Pancreas (tissue), 10 donors: Measurements from ENCODE around the gene MAP3K21. TPM values are rescaled to one million over a fixed set of nuclear protein-coding genes. Genes with fewer than 3 reads are reported as not detected.

Source experiments
- ATAC-seq, 4 donors: fragments of 200-7000 bp; cut with Tn5 transposase; one replicate each; pipeline versions ENCODE4 v1.8.0 to v1.9.1; 2020; ENCODE audit warnings: mild to moderate bottlenecking in 4 of 4, moderate library complexity in 4 of 4
- DNase-seq, 6 donors: peaks; one replicate each; pipeline ENCODE4 v3.0.0-alpha.2; 2020
- FAIRE-seq: peaks from 2 replicates; lab custom pipeline; 2012; peaks lifted over from hg19 to GRCh38; lab: Jason Lieb, UNC
- H3K27ac ChIP-seq, 4 donors: fragments of 200-600 bp; sonication (generic); 1 replicate in 3 of 4; 2 replicates in 1 of 4; pipeline versions ENCODE4 v1.5.0 to v1.8.0; 2020
- H3K27me3 ChIP-seq, 4 donors: fragments of 200-600 bp; one replicate each; pipeline ENCODE4 v1.8.0; 2021
- H3K36me3 ChIP-seq, 3 donors: fragments of 200-600 bp; sonication (generic) in 1 of 3; one replicate each; pipeline versions ENCODE4 v1.5.0 to v1.8.0; 2020 to 2021
- H3K4me1 ChIP-seq, 3 donors: fragments of 200-600 bp; one replicate each; pipeline ENCODE4 v1.8.0; 2021
- H3K4me3 ChIP-seq, 4 donors: fragments of 200-600 bp; sonication (generic) in 2 of 4; one replicate each; pipeline versions ENCODE4 v1.5.0 to v1.8.0; 2020 to 2021
- H3K9me3 ChIP-seq, 4 donors: fragments of 200-600 bp; one replicate each; pipeline ENCODE4 v1.8.0; 2021
- WGBS, 2 donors: extraction: QIAGEN DNeasy Blood & Tissue Kit; methylation state at CpG; one replicate each; pipeline ENCODE4 v1.1.7; 2013; 5-methylcytosine and 5-hydroxymethylcytosine counted together
- intact Hi-C, 3 donors: fragments of 100-400 bp; cut with DNase I; formaldehyde crosslinking; loops; one replicate each; pipeline versions ENCODE4 v1.11.1 to v1.14.2; 2022
- polyA plus RNA-seq, 2 donors: library from polyadenylated mRNA; stranded (reverse); fragments of 200-250 nt; gene quantifications; one replicate each; pipeline ENCODE4 v1.2.3, GENCODE V29; 2013
- total RNA-seq, 6 donors: library from RNA; stranded (reverse); fragmentation: NEBNext Ultra II Directional in 4 of 6; extraction: Animal tissue kit (Norgen Biotek cat#: 25700) in 4 of 6; gene quantifications; one replicate each; pipeline versions ENCODE4 v1.2.1 to v1.2.4, GENCODE V29; 2021 to 2023
- TF ChIP-seq, protein P1 (sequence below), 4 donors: fragments of 200-600 bp; sonication (generic) in 3 of 4; IDR thresholded peaks; one replicate each; pipeline versions ENCODE4 v1.5.0 to v1.8.0; 2021; ENCODE audit warnings: antibody characterized with exemption in 4 of 4
- donor health status: healthy with polysubstance abuse.
- donor health status: DM: no; HTN: no; CAD: no; lungs with moderate emphysema.
- donor health status: DM: no; HTN: no; CAD: no.
- donor health status: control.
- donor health status: control.
- donor health status: Bipolar disorder and iron deficiency.
- donor health status: DM: yes; HTN: yes; CAD: no.
- donor health status: DM: no; HTN: no; CAD: no.
- donor health status: DM: no; HTN: no; CAD: no.
- donor health status: DM: yes; HTN: yes; CAD: no.

Gene MAP3K21
- total and polyA plus RNA-seq, 8 donors: 9.7 to 22.0 (median 15.3) TPM

DNA sequence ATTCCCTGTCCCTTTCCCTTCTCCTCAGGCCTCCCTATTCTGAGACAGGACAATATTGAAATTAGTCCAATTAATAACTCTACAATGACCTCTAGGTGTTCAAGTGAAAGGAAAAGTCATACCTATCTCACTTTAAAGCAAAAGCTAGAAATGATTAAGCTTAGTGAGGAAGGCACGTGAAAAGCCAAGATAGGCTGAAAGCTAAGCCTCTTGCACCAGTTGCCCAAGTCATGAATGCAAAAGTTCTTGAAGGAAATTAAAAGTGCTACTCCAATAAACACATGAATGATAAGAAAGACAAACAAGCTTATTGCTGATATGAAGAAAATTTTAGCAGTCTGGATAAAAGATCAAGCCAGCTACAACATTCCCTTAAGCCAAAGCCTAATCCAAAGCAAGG is 3.8 kb upstream of the MAP3K21 start:
- H3K4me1 ChIP-seq: peaks cover 0 to 9% (median 0%) of the 10 kb centered on the region in 3 donors
- H3K9me3 ChIP-seq: no peaks in the 10 kb centered on the region
- ATAC-seq (no peak), FAIRE-seq (no peak), DNase-seq (no peak)
- intact Hi-C loops: no loop called here
- H3K27ac ChIP-seq: no peak overlapping the region
- WGBS, 2 donors: 9 to 16% methylated on average over 1 of the region's 1 CpG
- H3K27me3 ChIP-seq: no peaks in the 10 kb centered on the region
- TF ChIP-seq, protein P1, sequence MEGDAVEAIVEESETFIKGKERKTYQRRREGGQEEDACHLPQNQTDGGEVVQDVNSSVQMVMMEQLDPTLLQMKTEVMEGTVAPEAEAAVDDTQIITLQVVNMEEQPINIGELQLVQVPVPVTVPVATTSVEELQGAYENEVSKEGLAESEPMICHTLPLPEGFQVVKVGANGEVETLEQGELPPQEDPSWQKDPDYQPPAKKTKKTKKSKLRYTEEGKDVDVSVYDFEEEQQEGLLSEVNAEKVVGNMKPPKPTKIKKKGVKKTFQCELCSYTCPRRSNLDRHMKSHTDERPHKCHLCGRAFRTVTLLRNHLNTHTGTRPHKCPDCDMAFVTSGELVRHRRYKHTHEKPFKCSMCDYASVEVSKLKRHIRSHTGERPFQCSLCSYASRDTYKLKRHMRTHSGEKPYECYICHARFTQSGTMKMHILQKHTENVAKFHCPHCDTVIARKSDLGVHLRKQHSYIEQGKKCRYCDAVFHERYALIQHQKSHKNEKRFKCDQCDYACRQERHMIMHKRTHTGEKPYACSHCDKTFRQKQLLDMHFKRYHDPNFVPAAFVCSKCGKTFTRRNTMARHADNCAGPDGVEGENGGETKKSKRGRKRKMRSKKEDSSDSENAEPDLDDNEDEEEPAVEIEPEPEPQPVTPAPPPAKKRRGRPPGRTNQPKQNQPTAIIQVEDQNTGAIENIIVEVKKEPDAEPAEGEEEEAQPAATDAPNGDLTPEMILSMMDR (IDR thresholded peaks at IDR 0.05): no peak
- no peak overlapping the region for H3K4me3 ChIP-seq
- H3K36me3 ChIP-seq: no peaks in the 10 kb centered on the region

DNA sequence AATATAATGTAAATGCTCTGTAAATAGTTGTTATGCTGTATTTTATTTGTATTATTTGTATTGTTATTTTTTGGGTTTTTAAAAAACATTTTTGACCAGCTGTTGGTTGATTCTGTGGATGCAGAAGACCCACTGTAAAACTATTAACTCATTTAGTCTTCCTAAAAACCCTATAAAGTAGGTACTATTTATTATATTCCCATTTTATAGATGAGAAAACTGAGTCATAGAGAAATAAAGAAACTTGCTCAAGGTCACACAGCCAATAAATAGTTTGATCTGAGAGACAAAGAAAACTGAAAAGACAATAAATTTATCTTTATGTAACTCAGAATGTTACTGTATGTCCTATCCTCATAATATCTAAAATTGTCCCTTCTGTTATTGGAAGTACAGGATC is 1.2 kb upstream of the MAP3K21 start:
- H3K4me3 ChIP-seq: peak overlapping the region in 2 of 4 donors; percentile 31 to 93
- H3K9me3 ChIP-seq: no peaks in the 10 kb centered on the region
- FAIRE-seq (peak; percentile 43), DNase-seq (no peak), ATAC-seq (no peak)
- peak overlapping the region in 1 of 4 donors; percentile 75 for H3K27ac ChIP-seq
- H3K4me1 ChIP-seq: peaks cover 0 to 20% (median 4%) of the 10 kb centered on the region in 3 donors
- intact Hi-C loops: no loop called here
- H3K27me3 ChIP-seq: no peaks in the 10 kb centered on the region
- TF ChIP-seq, protein P1 (IDR thresholded peaks at IDR 0.05): no peak
- no peaks in the 10 kb centered on the region for H3K36me3 ChIP-seq

DNA sequence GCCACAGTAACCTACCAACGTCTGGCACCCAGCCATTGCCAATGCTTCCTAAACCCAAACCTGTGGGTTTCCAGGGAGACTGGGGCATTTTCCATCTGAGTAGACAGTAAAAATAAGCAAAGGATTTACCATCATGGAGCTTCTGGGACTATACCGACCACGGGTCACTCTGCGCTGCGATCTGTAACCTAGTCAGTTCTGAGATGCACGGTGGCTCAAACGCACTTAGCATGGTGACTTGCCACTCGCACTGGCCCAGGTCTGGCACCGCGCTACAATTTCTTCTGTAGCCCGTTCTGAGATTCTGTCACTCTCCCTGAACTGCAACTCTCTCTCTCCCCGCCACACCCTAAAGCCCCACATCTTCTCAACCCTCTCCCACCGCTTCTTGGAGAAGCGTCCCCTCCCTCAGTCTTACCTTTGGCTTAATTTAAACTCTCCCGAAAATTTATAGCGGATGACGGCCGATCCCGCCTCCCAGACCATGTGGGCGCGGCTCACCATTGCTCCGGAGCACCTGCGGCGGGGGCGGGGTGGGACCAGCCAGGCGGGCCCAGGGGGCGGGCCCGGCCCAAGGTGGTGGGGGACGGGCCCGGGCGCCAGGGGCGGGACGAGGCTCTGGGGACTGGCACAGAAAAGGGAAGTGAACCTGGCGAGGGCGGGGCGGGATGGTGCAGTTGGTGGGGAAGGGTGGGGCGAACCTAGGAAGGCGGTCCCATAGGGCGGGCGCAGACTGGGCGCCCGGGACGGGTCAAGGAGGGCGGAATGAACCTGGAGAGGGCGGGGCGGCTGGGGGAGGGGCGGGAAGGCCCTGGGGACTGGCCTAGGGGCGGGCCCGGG is 493 bp upstream of the MAP3K21 start:
- H3K4me3 ChIP-seq: peak overlapping the region; percentile 9 to 93 (median 50)
- H3K9me3 ChIP-seq: no peaks in the 10 kb centered on the region
- H3K4me1 ChIP-seq: peaks cover 0 to 27% (median 6%) of the 10 kb centered on the region in 3 donors
- 2% methylated on average over 36 to 49 of the region's 49 CpGs for WGBS, 2 donors
- peak; percentile 87 to 94 (median 88) for ATAC-seq
- peak overlapping the region; percentile 7 to 75 (median 31) for H3K27ac ChIP-seq
- no peaks in the 10 kb centered on the region for H3K36me3 ChIP-seq
- intact Hi-C loops: no loop called here
- FAIRE-seq: no peak
- TF ChIP-seq, protein P1 (IDR thresholded peaks at IDR 0.05): no peak
- no peaks in the 10 kb centered on the region for H3K27me3 ChIP-seq
- peak; percentile 96 to 99 (median 99) for DNase-seq

DNA sequence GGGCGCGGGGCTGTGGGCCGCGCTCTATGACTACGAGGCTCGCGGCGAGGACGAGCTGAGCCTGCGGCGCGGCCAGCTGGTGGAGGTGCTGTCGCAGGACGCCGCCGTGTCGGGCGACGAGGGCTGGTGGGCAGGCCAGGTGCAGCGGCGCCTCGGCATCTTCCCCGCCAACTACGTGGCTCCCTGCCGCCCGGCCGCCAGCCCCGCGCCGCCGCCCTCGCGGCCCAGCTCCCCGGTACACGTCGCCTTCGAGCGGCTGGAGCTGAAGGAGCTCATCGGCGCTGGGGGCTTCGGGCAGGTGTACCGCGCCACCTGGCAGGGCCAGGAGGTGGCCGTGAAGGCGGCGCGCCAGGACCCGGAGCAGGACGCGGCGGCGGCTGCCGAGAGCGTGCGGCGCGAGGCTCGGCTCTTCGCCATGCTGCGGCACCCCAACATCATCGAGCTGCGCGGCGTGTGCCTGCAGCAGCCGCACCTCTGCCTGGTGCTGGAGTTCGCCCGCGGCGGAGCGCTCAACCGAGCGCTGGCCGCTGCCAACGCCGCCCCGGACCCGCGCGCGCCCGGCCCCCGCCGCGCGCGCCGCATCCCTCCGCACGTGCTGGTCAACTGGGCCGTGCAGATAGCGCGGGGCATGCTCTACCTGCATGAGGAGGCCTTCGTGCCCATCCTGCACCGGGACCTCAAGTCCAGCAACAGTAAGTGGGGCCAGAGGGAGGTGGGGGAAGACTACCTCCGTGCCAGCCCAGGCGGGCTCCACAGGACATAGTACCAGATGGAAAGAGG is 808 bp downstream of the MAP3K21 start:
- peak; percentile 8 to 48 (median 30) for ATAC-seq
- Histone ChIP-seq H3K27ac (peak overlapping the region; percentile 89 to 95 (median 94)), H3K27me3 (no peaks in the 10 kb centered on the region), H3K9me3 (no peaks in the 10 kb centered on the region), H3K4me1 (peaks cover 0 to 37% (median 6%) of the 10 kb centered on the region in 3 donors), H3K4me3 (peak overlapping the region; percentile 38 to 93 (median 65)), H3K36me3 (no peaks in the 10 kb centered on the region)
- FAIRE-seq: no peak
- intact Hi-C loops: no loop called here
- 0 to 1% methylated on average over 61 to 96 of the region's 96 CpGs for WGBS, 2 donors
- DNase-seq: peak; percentile 40 to 86 (median 70)
- TF ChIP-seq, protein P1 (IDR thresholded peaks at IDR 0.05): no peak
